Neural cell (in vitro differentiated cells): ENCODE measurements around the gene TTLL5.

Experiments
- EP300 ChIP-seq: fragments of 450-650 bp; conservative IDR thresholded peaks from 2 replicates; pipeline ENCODE4 v1.6.1; 2014; ENCODE audit warnings: antibody characterized with exemption, mild to moderate bottlenecking, moderate library complexity; ENCODE audit not compliant: poor library complexity, severe bottlenecking
- POLR2AphosphoS5 ChIP-seq: IDR thresholded peaks from 2 replicates; pipeline ENCODE4 v1.6.1; 2012
- TF ChIP-seq, protein P1 (sequence below): fragments of 450-650 bp; IDR thresholded peaks from 2 replicates; pipeline ENCODE4 v1.5.1; 2014; ENCODE audit warnings: antibody characterized with exemption, mild to moderate bottlenecking, moderate library complexity; ENCODE audit not compliant: poor library complexity, severe bottlenecking
- TF ChIP-seq, protein P2 (sequence below): IDR thresholded peaks from 2 replicates; pipeline ENCODE4 v1.6.1; 2012; ENCODE audit warnings: borderline replicate concordance

DNA sequence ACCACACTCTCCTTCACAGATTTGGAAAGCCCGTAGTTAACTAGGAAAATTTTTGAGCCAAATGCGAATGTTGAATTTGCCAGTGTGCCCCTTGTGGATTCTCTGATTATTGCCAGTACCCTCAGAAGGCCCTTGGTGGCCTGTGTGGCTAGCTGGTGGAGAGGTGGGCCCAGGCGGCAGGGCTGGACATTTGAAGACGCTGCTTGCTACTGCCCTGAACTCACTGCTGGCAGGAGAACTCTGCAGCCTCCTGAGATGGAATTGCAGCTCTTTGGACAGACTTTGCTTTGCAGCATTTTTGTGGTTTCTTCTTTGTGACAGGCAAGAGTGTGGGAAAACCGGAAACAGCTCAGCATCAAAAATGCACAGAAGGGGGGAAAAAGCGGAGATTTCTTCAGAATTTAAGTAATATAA lies 223.2 kb downstream of the TTLL5 start:
- TF ChIP-seq, protein P1, sequence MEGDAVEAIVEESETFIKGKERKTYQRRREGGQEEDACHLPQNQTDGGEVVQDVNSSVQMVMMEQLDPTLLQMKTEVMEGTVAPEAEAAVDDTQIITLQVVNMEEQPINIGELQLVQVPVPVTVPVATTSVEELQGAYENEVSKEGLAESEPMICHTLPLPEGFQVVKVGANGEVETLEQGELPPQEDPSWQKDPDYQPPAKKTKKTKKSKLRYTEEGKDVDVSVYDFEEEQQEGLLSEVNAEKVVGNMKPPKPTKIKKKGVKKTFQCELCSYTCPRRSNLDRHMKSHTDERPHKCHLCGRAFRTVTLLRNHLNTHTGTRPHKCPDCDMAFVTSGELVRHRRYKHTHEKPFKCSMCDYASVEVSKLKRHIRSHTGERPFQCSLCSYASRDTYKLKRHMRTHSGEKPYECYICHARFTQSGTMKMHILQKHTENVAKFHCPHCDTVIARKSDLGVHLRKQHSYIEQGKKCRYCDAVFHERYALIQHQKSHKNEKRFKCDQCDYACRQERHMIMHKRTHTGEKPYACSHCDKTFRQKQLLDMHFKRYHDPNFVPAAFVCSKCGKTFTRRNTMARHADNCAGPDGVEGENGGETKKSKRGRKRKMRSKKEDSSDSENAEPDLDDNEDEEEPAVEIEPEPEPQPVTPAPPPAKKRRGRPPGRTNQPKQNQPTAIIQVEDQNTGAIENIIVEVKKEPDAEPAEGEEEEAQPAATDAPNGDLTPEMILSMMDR, result no peak
- TF ChIP-seq POLR2AphosphoS5 (no peak), EP300 (no peak)
- TF ChIP-seq, protein P2, sequence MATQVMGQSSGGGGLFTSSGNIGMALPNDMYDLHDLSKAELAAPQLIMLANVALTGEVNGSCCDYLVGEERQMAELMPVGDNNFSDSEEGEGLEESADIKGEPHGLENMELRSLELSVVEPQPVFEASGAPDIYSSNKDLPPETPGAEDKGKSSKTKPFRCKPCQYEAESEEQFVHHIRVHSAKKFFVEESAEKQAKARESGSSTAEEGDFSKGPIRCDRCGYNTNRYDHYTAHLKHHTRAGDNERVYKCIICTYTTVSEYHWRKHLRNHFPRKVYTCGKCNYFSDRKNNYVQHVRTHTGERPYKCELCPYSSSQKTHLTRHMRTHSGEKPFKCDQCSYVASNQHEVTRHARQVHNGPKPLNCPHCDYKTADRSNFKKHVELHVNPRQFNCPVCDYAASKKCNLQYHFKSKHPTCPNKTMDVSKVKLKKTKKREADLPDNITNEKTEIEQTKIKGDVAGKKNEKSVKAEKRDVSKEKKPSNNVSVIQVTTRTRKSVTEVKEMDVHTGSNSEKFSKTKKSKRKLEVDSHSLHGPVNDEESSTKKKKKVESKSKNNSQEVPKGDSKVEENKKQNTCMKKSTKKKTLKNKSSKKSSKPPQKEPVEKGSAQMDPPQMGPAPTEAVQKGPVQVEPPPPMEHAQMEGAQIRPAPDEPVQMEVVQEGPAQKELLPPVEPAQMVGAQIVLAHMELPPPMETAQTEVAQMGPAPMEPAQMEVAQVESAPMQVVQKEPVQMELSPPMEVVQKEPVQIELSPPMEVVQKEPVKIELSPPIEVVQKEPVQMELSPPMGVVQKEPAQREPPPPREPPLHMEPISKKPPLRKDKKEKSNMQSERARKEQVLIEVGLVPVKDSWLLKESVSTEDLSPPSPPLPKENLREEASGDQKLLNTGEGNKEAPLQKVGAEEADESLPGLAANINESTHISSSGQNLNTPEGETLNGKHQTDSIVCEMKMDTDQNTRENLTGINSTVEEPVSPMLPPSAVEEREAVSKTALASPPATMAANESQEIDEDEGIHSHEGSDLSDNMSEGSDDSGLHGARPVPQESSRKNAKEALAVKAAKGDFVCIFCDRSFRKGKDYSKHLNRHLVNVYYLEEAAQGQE, result no peak
